IMR-90 (cell line): ENCODE measurements around the gene RAD51C. TPM values are rescaled to one million over a fixed set of nuclear protein-coding genes. Genes with fewer than 3 reads are reported as not detected.

ENCODE experiments used
- ATAC-seq: fragments of 200-7000 bp; cut with Tn5 transposase; 2 replicates; pipeline ENCODE4 v1.9.1; 2020; ENCODE audit warnings: low read depth, mild to moderate bottlenecking, moderate library complexity
- BruUV-seq: library from RNA; stranded (reverse); fragments of 400-500 nt; replicated peaks from 2 replicates; lab custom pipeline; 2021; lab: Mats Ljungman, UMichigan
- CTCF ChIA-PET: fragments of 300-600 bp; formaldehyde crosslinking; extraction: SDS; loops from one replicate; lab custom pipeline; 2021; ENCODE audit warnings: antibody characterized with exemption; lab: Yijun Ruan, JAX
- POLR2A ChIA-PET: fragments of 300-600 bp; sonication (Branson Sonifier 250); formaldehyde crosslinking; loops from one replicate; lab custom pipeline; 2022; ENCODE audit warnings: antibody characterized with exemption; ENCODE audit not compliant: unreplicated experiment; lab: Charles Lee
- DNase-seq: peaks from one replicate; pipeline ENCODE4 v3.0.0; 2013
- H2AFZ ChIP-seq: replicated peaks from 2 replicates; pipeline ENCODE3; 2013; ENCODE audit warnings: low read length, mild to moderate bottlenecking; ENCODE audit not compliant: poor library complexity
- H2AK5ac ChIP-seq: 2 replicates; pipeline ENCODE4 v1.6.1; 2013; ENCODE audit warnings: low read depth, low read length, inconsistent platforms
- H2AK9ac ChIP-seq: replicated peaks from 2 replicates; pipeline ENCODE3; 2013; ENCODE audit warnings: mild to moderate bottlenecking, low read depth, low read length, moderate library complexity; ENCODE audit not compliant: poor library complexity
- H2BK120ac ChIP-seq: 2 replicates; pipeline ENCODE4 v1.6.1; 2013; ENCODE audit warnings: low read depth, low read length, inconsistent platforms
- H2BK15ac ChIP-seq: 3 replicates; pipeline ENCODE4 v1.6.1; 2013; ENCODE audit warnings: low read depth, low read length, inconsistent platforms
- H2BK20ac ChIP-seq: 2 replicates; pipeline ENCODE4 v1.6.1; 2013; ENCODE audit warnings: low read depth, mild to moderate bottlenecking, inconsistent platforms, low read length, moderate library complexity
- H2BK5ac ChIP-seq: 2 replicates; pipeline ENCODE4 v1.6.1; 2013; ENCODE audit warnings: mild to moderate bottlenecking, low read depth, low read length, inconsistent platforms; ENCODE audit not compliant: poor library complexity, severe bottlenecking
- H3K14ac ChIP-seq: replicated peaks from 2 replicates; pipeline ENCODE4 v1.6.1; 2013; ENCODE audit warnings: low read depth, low read length, inconsistent platforms
- H3K18ac ChIP-seq: 2 replicates; pipeline ENCODE4 v1.6.1; 2013; ENCODE audit warnings: low read depth, low read length, control low read depth
- H3K23ac ChIP-seq: 2 replicates; pipeline ENCODE4 v1.6.1; 2013; ENCODE audit warnings: low read depth, low read length, inconsistent platforms
- H3K27ac ChIP-seq: 2 replicates; pipeline ENCODE4 v1.5.1; 2013; ENCODE audit warnings: mild to moderate bottlenecking, control low read depth, low read length; ENCODE audit not compliant: insufficient read depth
- H3K27me3 ChIP-seq: 2 replicates; pipeline ENCODE4 v1.6.1; 2013; ENCODE audit warnings: low read length; ENCODE audit not compliant: control insufficient read depth, insufficient read depth
- H3K36me3 ChIP-seq: 2 replicates; pipeline ENCODE4 v1.6.1; 2013; ENCODE audit warnings: low read length, mixed read lengths; ENCODE audit not compliant: control insufficient read depth, insufficient read depth
- H3K4ac ChIP-seq: 2 replicates; pipeline ENCODE4 v1.6.1; 2013; ENCODE audit warnings: low read depth, low read length, inconsistent platforms
- H3K4me1 ChIP-seq: 2 replicates; pipeline ENCODE4 v1.6.1; 2013; ENCODE audit warnings: low read length, mixed read lengths; ENCODE audit not compliant: control insufficient read depth, insufficient read depth
- H3K4me2 ChIP-seq: 2 replicates; pipeline ENCODE4 v1.6.1; 2013; ENCODE audit warnings: low read depth, mild to moderate bottlenecking, control low read depth, low read length, moderate library complexity
- H3K4me3 ChIP-seq: 2 replicates; pipeline ENCODE4 v1.5.1; 2013; ENCODE audit warnings: low read depth, mild to moderate bottlenecking, control low read depth, low read length, moderate library complexity; ENCODE audit not compliant: insufficient read depth
- H3K56ac ChIP-seq: 2 replicates; pipeline ENCODE4 v1.6.1; 2013; ENCODE audit warnings: low read length, inconsistent platforms; ENCODE audit not compliant: insufficient read depth; ENCODE audit errors: extremely low read depth
- H3K79me1 ChIP-seq, 2 experiments: 2 replicates each; pipeline ENCODE4 v1.6.1; 2013; ENCODE audit warnings: low read length in 2 of 2, inconsistent platforms in 1 of 2, low read depth in 1 of 2
- H3K9ac ChIP-seq: 2 replicates; pipeline ENCODE4 v1.6.1; 2013; ENCODE audit warnings: low read depth, low read length, control low read depth
- H3K9me1 ChIP-seq: 2 replicates; pipeline ENCODE4 v1.6.1; 2013; ENCODE audit warnings: low read length, inconsistent platforms; ENCODE audit not compliant: insufficient read depth
- H3K9me3 ChIP-seq: 2 replicates; pipeline ENCODE4 v1.6.1; 2013; ENCODE audit warnings: low read length; ENCODE audit not compliant: control insufficient read depth, insufficient read depth
- H4K20me1 ChIP-seq: 2 replicates; pipeline ENCODE4 v1.6.1; 2013; ENCODE audit warnings: low read length, inconsistent platforms; ENCODE audit not compliant: insufficient read depth
- H4K5ac ChIP-seq: 2 replicates; pipeline ENCODE4 v1.6.1; 2013; ENCODE audit warnings: mild to moderate bottlenecking, low read depth, low read length, control low read depth
- H4K8ac ChIP-seq, 2 experiments: 2 replicates each; pipeline ENCODE4 v1.6.1; 2013; ENCODE audit warnings: low read depth in 2 of 2, low read length in 2 of 2, control low read depth in 1 of 2, inconsistent platforms in 1 of 2
- H4K91ac ChIP-seq: 2 replicates; pipeline ENCODE4 v1.6.1; 2013; ENCODE audit warnings: low read depth, low read length, inconsistent platforms; ENCODE audit not compliant: insufficient read depth
- POLR2A ChIP-seq: IDR thresholded peaks from 2 replicates; pipeline ENCODE4 v1.6.1; 2012; ENCODE audit warnings: mild to moderate bottlenecking, low read depth, low read length
- SMC3 ChIP-seq: fragments of 150-350 bp; IDR thresholded peaks from 2 replicates; pipeline ENCODE4 v1.6.1; 2016; ENCODE audit warnings: low read depth, mild to moderate bottlenecking, antibody characterized with exemption, low read length, moderate library complexity
- WGBS, 2 experiments: methylation state at CpG; one replicate each; pipeline versions ENCODE4 v1.1.5 to v1.1.7; 2013; ENCODE audit warnings: missing lambda C conversion rate in 2 of 2; ENCODE audit not compliant: insufficient read length in 1 of 2; ENCODE audit errors: extremely low coverage in 2 of 2; 5-methylcytosine and 5-hydroxymethylcytosine counted together
- dilution Hi-C: fragments of 300-500 bp; cut with HindIII; formaldehyde crosslinking; loops from one replicate; pipeline ENCODE4 v1.14.3; 2018; ENCODE audit warnings: low sequenced_read_pairs; ENCODE audit not compliant: unreplicated experiment
- in situ Hi-C: fragments of 300-500 bp; cut with MboI; formaldehyde crosslinking; loops from 3 replicates; pipeline ENCODE4 v1.14.3; 2019; ENCODE audit warnings: low sequenced_read_pairs, inconsistent platforms, mixed read lengths
- intact Hi-C: fragments of 100-400 bp; cut with micrococcal nuclease; formaldehyde crosslinking; loops from 2 replicates; pipeline ENCODE4 v1.10.0; 2022
- polyA plus RNA-seq, 3 experiments: library from polyadenylated mRNA; depleted of rRNA; stranded (reverse); fragments of >200 nt; gene quantifications; 2 replicates each; pipeline ENCODE4 v1.2.3, GENCODE V29; 2012; ENCODE audit warnings: low replicate concordance in 1 of 3
- total RNA-seq: library from RNA; depleted of rRNA; stranded (reverse); fragments of >200 nt; gene quantifications from 2 replicates; pipeline ENCODE4 v1.2.3, GENCODE V29; 2012
- TF ChIP-seq, protein P1 (sequence below): fragments of 150-350 bp; IDR thresholded peaks from 2 replicates; pipeline ENCODE4 v1.6.1; 2017; ENCODE audit warnings: mild to moderate bottlenecking, antibody characterized with exemption, low read length, low read depth

Gene RAD51C
- total and polyA plus RNA-seq, 2 of the 4 experiments (the other 2 are of a cell fraction): 21.1 to 28.3 TPM

- Histone ChIP-seq H2AFZ (no peak overlapping the region), H4K91ac (no peak overlapping the region), H4K5ac (no peak overlapping the region), H3K56ac (no peak overlapping the region), H2AK5ac (no peak overlapping the region), H4K20me1 (no peaks in the 10 kb centered on the region), H3K9me3 (no peaks in the 10 kb centered on the region), H3K27me3 (peaks cover 11% of the 10 kb centered on the region), H3K79me1 (no peaks in the 10 kb centered on the region), H3K27ac (no peak overlapping the region), H3K23ac (no peak overlapping the region), H3K14ac (no peak overlapping the region), H4K8ac (no peak overlapping the region), H3K36me3 (no peaks in the 10 kb centered on the region), H3K4me3 (no peak overlapping the region), H3K9me1 (no peaks in the 10 kb centered on the region), H2BK20ac (no peak overlapping the region), H2AK9ac (no peak overlapping the region), H2BK5ac (no peak overlapping the region), H3K4ac (no peak overlapping the region), H2BK120ac (no peak overlapping the region), H3K9ac (no peak overlapping the region), H3K18ac (no peak overlapping the region), H2BK15ac (no peak overlapping the region), H3K4me2 (no peak overlapping the region), H3K4me1 (no peaks in the 10 kb centered on the region)
- WGBS, 2 experiments: no CpG with 5 or more reads among the region's 1 CpG
- no peak for ATAC-seq
- dilution Hi-C loops: no loop called here
- intact Hi-C loops: no loop called here
- ChIA-PET CTCF (no interaction called here), POLR2A (no interaction called here)
- DNase-seq: no peak
- TF ChIP-seq, protein P1, sequence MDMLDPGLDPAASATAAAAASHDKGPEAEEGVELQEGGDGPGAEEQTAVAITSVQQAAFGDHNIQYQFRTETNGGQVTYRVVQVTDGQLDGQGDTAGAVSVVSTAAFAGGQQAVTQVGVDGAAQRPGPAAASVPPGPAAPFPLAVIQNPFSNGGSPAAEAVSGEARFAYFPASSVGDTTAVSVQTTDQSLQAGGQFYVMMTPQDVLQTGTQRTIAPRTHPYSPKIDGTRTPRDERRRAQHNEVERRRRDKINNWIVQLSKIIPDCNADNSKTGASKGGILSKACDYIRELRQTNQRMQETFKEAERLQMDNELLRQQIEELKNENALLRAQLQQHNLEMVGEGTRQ: no peak
- TF ChIP-seq SMC3: no peak
- TF ChIP-seq POLR2A: no peak
- in situ Hi-C loops: no loop called here
- BruUV-seq: no TSS peak
Observed at GRCh38 chr17:58763263-58763662, 70.9 kb downstream of the RAD51C start.
